WERI-Rb-1 (cell line): ENCODE data around the gene ATF7.

Experiments
- DNase-seq: peaks from one replicate; pipeline ENCODE4 v3.0.0-alpha.2; 2020
- H3K27ac ChIP-seq: fragments of 250-450 bp; sonication (Bioruptor Pico); 2 replicates; pipeline ENCODE4 v1.5.1; 2020; ENCODE audit warnings: mild to moderate bottlenecking, moderate library complexity
- H3K27me3 ChIP-seq: fragments of 250-450 bp; sonication (Bioruptor Pico); 2 replicates; pipeline ENCODE4 v1.5.1; 2021; ENCODE audit warnings: mild to moderate bottlenecking, low read depth, moderate library complexity; ENCODE audit not compliant: insufficient read depth, severe bottlenecking
- H3K36me3 ChIP-seq: fragments of 250-450 bp; sonication (Bioruptor Pico); 2 replicates; pipeline ENCODE4 v1.5.1; 2020; ENCODE audit warnings: mild to moderate bottlenecking, moderate library complexity
- H3K4me3 ChIP-seq: 2 replicates; pipeline ENCODE4 v1.5.1; 2011; ENCODE audit warnings: low read depth, mild to moderate bottlenecking, control low read depth, low read length
- H3K9me3 ChIP-seq: fragments of 250-450 bp; sonication (Bioruptor Pico); 2 replicates; pipeline ENCODE4 v1.5.1; 2021; ENCODE audit warnings: mild to moderate bottlenecking, moderate library complexity; ENCODE audit not compliant: severe bottlenecking
- CTCF ChIP-seq: IDR thresholded peaks from 2 replicates; pipeline ENCODE4 v1.5.1; 2011; ENCODE audit warnings: low read depth, mild to moderate bottlenecking, control low read depth, inconsistent platforms, low read length

The ATF7 gene

DNA sequence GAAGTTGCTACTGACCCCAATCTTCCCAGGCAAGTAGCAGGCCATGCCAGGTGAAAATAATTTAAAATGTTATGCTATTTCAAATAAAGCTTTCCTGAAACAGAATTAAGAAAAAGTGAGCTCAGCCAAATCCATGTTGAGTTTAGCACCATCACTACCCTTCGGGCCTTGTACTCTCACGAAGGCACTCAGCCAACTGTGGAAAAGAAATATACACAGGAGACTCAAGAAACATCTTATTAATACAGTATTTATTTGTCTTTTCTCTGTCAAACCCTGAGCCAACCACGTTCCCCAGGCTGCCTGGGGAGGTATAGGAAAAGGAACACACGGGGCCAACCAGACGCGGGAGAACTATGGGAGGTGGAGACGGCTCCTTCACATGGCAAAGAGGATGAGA, 38.8 kb upstream of the ATF7 start:
- Histone ChIP-seq H3K27me3 (no peaks in the 10 kb centered on the region), H3K4me3 (no peak overlapping the region), H3K36me3 (peaks cover 70% of the 10 kb centered on the region), H3K27ac (no peak overlapping the region), H3K9me3 (no peaks in the 10 kb centered on the region)
- no peak for DNase-seq
- TF ChIP-seq CTCF = no peak

- no peak for DNase-seq
- Histone ChIP-seq H3K36me3 (peaks cover 62% of the 10 kb centered on the region), H3K27ac (no peak overlapping the region), H3K9me3 (no peaks in the 10 kb centered on the region), H3K27me3 (no peaks in the 10 kb centered on the region), H3K4me3 (no peak overlapping the region)
- no peak for TF ChIP-seq CTCF
These were observed 38.0 kb upstream of the ATF7 start for GRCh38 chr12:53664191-53664590.

GRCh38 chr12:53660041-53660440, 33.9 kb upstream of the ATF7 start:
- H3K36me3 ChIP-seq = peaks cover 27% of the 10 kb centered on the region
- DNase-seq = no peak
- H3K27ac ChIP-seq = no peak overlapping the region
- no peaks in the 10 kb centered on the region for H3K9me3 ChIP-seq
- TF ChIP-seq CTCF = no peak
- H3K4me3 ChIP-seq = no peak overlapping the region
- no peaks in the 10 kb centered on the region for H3K27me3 ChIP-seq

- Histone ChIP-seq H3K27me3 (no peaks in the 10 kb centered on the region), H3K36me3 (peaks cover 22% of the 10 kb centered on the region), H3K4me3 (no peak overlapping the region), H3K9me3 (no peaks in the 10 kb centered on the region), H3K27ac (no peak overlapping the region)
- no peak for DNase-seq
- TF ChIP-seq CTCF = no peak
These were observed 33.4 kb upstream of the ATF7 start for GRCh38 chr12:53659571-53659981.

- Histone ChIP-seq H3K36me3 (peaks cover 17% of the 10 kb centered on the region), H3K4me3 (no peak overlapping the region), H3K9me3 (no peaks in the 10 kb centered on the region), H3K27me3 (no peaks in the 10 kb centered on the region), H3K27ac (no peak overlapping the region)
- no peak for TF ChIP-seq CTCF
- no peak for DNase-seq
These were observed 32.9 kb upstream of the ATF7 start for GRCh38 chr12:53659011-53659551.

DNA sequence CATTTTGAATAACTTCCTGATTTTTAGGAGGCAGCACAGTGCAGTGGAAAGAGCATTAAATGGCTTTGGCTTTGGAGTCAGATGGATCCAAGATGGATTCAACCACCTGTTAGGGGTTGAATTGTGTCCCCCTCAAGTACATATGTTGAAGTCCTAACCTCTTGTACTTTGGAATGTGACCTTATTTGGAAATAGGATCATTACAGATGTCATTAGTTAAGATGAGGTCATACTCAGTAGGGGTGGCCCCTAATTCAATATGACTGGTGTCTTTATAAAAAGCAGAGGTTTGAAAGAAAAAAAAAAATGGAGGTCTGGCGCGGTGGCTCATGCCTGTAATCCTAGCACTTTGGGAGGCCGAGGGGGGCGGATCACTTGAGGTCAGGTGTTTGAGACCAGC, 30.9 kb upstream of the ATF7 start:
- Histone ChIP-seq H3K36me3 (peaks cover 1% of the 10 kb centered on the region; the same call in 1 of the 2 replicates), H3K9me3 (no peaks in the 10 kb centered on the region), H3K27me3 (no peaks in the 10 kb centered on the region), H3K4me3 (no peak overlapping the region), H3K27ac (no peak overlapping the region)
- DNase-seq = no peak
- TF ChIP-seq CTCF = no peak
